ENCODE data around the gene MBP. TPM values are rescaled to one million over a fixed set of nuclear protein-coding genes. Genes with fewer than 3 reads are reported as not detected.
A peak's percentile ranks its signal among the peaks of the same experiment; 100 is the strongest.
"Not testable (repeated sequence)": the region's sequence is repeated elsewhere in the genome, so short reads cannot be mapped to it uniquely, and the experiment has no call there.

MBP gene
- total RNA-seq, 2 experiments from 2014 or later: 47.0 to 65.7 TPM

DNA sequence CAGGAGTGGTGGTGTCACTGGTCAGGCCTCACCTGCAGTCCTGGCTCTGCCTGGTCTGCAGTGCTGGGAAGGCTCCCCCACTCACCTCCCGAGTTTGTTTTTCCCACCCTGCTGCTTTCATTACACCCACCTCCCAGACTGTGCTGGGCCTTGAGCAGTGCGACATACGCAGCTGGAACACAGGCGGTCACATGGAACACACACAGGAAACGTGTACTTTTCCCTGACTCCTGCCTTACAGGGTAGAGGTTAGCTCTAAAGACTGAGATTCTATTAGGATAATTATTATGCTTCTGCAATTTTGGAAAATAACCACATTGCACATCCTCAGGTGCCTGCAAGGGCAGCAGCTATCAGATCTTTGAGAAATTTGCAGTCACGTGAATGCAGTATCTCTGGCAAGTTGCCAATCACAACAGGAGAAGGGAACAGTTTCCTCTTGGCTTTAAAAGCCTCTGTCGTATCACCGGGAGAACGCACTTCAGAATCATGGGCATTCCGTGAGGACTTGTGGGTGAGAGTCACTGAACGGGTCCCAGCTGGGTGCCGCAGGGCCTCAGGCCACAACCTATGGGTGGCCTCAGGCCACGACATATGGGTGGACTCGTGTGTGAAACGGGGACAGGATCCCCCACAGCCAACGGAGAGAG is 173.8 kb downstream of the MBP start:
- peaks cover 63% of the 10 kb centered on the region for H3K36me3 Mint-ChIP-seq (ENCODE audit: low read depth)
- no peak for ATAC-seq
- DNase-seq: no peak
- peaks cover 16% of the 10 kb centered on the region for H3K4me1 Mint-ChIP-seq
- no peak overlapping the region for H3K27ac Mint-ChIP-seq
- H3K9me3 Mint-ChIP-seq (ENCODE audit: low read depth): peaks cover 2% of the 10 kb centered on the region
- no peaks in the 10 kb centered on the region for H3K27me3 Mint-ChIP-seq
- ChIA-PET POLR2A (interaction anchor here (0.6 kb wide), 1 partner anchor 334 kb away, joined by 4 read pairs; no protein-coding TSS in a partner anchor), CTCF (interaction anchor here (1.7 kb wide), 1 partner anchor 13 kb away, joined by 6 read pairs; no protein-coding TSS in a partner anchor)
- intact Hi-C loops (cut with DNase I, micrococcal nuclease): no loop called here
- no peak overlapping the region for H3K4me3 Mint-ChIP-seq

DNA sequence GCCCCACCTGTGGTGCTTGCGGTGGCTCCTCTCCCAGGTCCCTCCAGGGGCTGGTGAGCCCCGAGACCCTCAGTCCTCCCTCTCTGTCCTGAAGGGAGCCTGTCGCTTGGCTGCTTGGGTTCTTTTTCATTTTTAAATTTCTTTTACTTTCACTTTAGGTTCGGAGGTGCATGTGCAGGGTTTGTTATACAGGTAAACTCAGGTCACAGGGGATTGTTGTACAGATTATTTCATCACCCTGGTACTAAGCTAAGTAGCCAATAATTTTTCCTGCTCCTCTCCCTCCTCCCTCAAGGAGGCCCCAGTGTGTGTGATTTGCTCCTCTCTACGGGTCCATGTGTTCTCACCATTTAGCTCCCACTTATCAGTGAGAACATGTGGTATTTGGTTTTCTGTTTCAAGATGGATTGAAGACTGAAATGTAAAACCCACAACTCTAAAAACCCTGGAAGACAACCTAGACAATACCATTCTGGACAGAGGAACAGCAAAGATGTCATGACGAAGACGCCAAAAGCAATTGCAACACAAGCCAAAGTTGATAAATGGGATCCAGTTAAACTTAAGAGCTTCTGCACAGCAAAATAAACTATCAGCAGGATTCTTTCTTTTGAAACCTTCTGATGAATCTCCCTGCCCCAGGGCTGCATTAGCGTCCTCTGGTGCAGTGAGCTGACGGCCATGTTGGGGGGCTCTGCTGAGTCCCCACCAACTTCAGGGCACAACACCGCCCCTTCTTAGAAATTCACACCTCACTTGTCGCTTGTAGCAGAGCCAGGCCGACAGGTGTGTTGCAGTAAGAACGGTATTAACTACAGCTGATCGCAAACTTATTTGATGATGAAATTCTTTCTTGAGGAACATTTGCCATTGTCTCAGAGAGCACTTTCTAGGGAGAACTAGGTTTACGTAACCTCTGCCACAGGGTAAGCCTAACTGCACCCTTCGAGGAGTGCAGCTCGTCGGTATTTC is 174.9 kb downstream of the MBP start:
- H3K9me3 Mint-ChIP-seq (ENCODE audit: low read depth): peaks cover 2% of the 10 kb centered on the region
- POLR2A ChIA-PET: no interaction called here
- peaks cover 5% of the 10 kb centered on the region for H3K4me1 Mint-ChIP-seq
- DNase-seq (no peak), ATAC-seq (no peak)
- intact Hi-C loops (cut with DNase I, micrococcal nuclease): no loop called here
- H3K27me3 Mint-ChIP-seq: no peaks in the 10 kb centered on the region
- H3K4me3 Mint-ChIP-seq: no peak overlapping the region
- no peak overlapping the region for H3K27ac Mint-ChIP-seq
- CTCF ChIA-PET: interaction anchor here (1.7 kb wide), 1 partner anchor 14 kb away, joined by 6 read pairs; no protein-coding TSS in a partner anchor
- peaks cover 59% of the 10 kb centered on the region for H3K36me3 Mint-ChIP-seq (ENCODE audit: low read depth)

DNA sequence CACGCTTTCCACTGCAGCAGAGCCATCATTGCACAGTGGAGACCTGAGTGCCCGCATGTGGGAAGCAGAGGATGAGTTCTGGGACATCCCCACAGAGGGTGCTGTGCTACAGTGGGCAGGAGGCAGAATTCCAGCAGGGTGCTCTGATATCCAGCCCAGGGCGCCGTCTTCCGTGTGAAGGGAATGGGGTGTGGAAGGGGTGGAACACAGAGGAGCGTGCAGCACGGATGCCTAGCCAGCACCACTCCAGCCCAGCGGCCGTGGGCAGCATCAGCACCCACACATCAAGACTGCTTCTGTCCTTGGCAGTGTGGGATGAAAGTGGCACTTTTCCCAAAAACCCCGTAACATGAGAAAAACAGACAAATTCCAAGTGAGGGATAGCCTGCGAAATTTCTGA is 175.9 kb downstream of the MBP start:
- H3K27ac Mint-ChIP-seq: no peak overlapping the region
- peaks cover 2% of the 10 kb centered on the region for H3K9me3 Mint-ChIP-seq (ENCODE audit: low read depth)
- intact Hi-C loops (cut with DNase I, micrococcal nuclease): no loop called here
- no peak for DNase-seq
- peaks cover 2% of the 10 kb centered on the region for H3K4me1 Mint-ChIP-seq
- no peak overlapping the region for H3K4me3 Mint-ChIP-seq
- CTCF ChIA-PET: interaction anchor here (0.6 kb wide), 1 partner anchor 84 kb away, joined by 3 read pairs; no protein-coding TSS in a partner anchor
- H3K27me3 Mint-ChIP-seq: no peaks in the 10 kb centered on the region
- POLR2A ChIA-PET: no interaction called here
- no peak for ATAC-seq
- H3K36me3 Mint-ChIP-seq (ENCODE audit: low read depth): peaks cover 52% of the 10 kb centered on the region

DNA sequence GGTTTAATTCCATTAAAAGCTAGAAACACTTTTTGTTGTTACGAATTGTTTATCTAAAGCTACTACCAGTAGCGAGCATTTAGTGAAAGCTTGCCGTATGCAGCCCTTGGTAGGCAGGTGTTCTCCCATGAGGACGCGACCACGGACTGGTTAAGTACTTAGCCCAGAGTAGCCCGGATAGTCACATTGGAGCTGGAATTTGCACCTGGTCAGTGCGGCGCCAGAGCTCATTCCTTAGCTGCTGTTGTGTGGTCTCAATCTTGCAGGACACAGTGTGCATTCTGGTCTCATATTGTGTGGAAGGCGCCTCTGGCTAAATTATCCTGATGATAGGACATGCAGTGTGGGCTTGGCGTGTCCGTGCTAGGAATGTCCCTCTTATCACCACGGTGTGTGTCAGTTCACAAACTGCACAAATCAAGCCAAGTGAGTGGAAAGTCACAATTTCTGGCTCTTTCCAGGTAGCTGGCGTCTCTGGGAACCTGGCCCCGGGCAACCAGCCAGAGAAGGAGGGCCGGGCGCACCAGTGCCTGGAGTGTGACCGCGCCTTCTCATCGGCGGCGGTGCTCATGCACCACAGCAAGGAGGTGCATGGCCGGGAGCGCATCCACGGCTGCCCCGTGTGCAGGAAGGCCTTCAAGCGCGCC is 176.9 kb downstream of the MBP start:
- Mint-ChIP-seq H3K27ac (no peak overlapping the region), H3K4me1 (peaks cover 9% of the 10 kb centered on the region), H3K4me3 (no peak overlapping the region), H3K9me3 (ENCODE audit: low read depth) (no peaks in the 10 kb centered on the region), H3K27me3 (no peaks in the 10 kb centered on the region), H3K36me3 (ENCODE audit: low read depth) (peaks cover 53% of the 10 kb centered on the region)
- ATAC-seq (no peak), DNase-seq (no peak)
- ChIA-PET POLR2A (no interaction called here), CTCF (no interaction called here)
- intact Hi-C loops (cut with DNase I, micrococcal nuclease): no loop called here

DNA sequence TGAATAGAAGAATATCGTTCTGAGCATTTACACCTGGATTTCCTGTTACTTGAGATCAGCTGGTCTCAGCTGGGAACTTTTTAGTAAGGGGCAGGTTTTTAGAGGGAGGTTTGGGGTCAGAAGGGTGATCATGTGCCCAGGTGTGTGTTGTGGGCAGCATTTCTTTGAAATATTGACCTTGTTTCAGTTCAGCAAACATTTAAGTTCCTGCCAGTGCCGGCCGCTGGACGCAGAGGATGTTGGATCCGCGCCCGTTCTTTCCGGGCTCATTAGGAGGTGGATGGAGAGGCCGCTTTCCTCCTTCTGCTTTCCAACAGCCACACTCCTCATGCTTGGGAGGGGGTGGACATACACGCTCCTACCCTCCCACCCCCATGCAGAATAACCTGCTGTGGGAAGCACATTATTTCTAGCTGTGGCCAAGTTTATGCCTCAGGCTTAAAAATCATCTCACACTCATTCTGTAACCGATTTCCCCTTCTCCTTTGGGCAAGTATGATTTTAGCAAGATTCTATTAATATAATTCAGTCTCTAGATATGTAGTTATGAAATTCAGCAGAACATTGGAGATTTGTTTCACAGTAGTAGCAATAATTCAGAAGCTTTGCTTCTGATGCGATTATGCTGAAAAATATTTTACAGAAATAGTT is 178.9 kb downstream of the MBP start:
- DNase-seq (no peak), ATAC-seq (no peak)
- no peak overlapping the region for H3K4me3 Mint-ChIP-seq

DNA sequence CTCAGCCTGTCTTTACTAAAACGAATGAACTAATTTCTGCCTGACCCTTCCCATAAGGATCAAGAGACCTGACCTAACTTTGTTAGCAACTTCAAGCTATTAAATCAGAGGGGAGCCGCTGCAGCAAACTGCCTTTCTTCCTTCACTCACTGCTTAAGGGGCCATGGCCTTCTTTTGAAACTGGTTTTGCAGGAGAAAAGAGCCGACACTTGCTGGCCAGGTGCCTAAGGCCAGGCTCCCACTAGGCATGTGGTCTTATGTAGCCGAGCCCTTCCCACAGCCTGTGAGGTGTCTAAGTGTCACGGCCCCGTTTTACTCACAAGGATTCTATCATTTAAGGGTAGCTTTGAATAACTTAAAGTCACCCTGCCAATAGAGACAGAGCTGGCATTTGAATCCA is 179.4 kb downstream of the MBP start:
- Mint-ChIP-seq H3K27ac (no peak overlapping the region), H3K9me3 (ENCODE audit: low read depth) (no peaks in the 10 kb centered on the region), H3K4me1 (peaks cover 17% of the 10 kb centered on the region), H3K36me3 (ENCODE audit: low read depth) (peaks cover 51% of the 10 kb centered on the region), H3K27me3 (no peaks in the 10 kb centered on the region), H3K4me3 (no peak overlapping the region)
- POLR2A ChIA-PET: no interaction called here
- intact Hi-C loops (cut with DNase I, micrococcal nuclease): no loop called here
- ATAC-seq (no peak), DNase-seq (no peak)
- CTCF ChIA-PET: no interaction called here

More for the DNA sequence above, 178.9 kb downstream of the MBP start:
- CTCF ChIA-PET: no interaction called here
- H3K27ac Mint-ChIP-seq: no peak overlapping the region
- intact Hi-C loops (cut with DNase I, micrococcal nuclease): no loop called here
- POLR2A ChIA-PET: no interaction called here
- H3K27me3 Mint-ChIP-seq: no peaks in the 10 kb centered on the region
- peaks cover 47% of the 10 kb centered on the region for H3K36me3 Mint-ChIP-seq (ENCODE audit: low read depth)
- H3K9me3 Mint-ChIP-seq (ENCODE audit: low read depth): no peaks in the 10 kb centered on the region
- H3K4me1 Mint-ChIP-seq: peaks cover 12% of the 10 kb centered on the region

DNA sequence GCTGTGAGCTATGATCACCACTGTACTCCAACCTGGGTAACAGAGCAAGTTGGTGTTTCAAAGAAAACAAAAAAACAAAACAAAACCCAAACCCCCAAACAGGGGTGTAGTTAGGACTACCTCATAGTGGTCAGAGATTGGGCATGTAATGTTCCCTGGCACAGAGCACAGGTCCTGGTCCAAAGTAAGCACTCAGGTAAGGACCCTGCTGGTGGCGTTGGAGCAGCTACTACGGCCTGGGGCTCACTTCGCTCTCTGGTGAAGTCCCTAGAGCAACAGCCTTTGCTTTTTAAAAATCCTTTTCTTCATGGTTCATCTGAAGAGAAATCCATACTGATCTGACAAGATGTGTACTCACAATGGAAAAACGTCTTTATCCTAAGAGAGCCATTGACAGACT is 179.8 kb downstream of the MBP start:
- H3K27me3 Mint-ChIP-seq: no peaks in the 10 kb centered on the region
- H3K27ac Mint-ChIP-seq: no peak overlapping the region
- intact Hi-C loops (cut with DNase I, micrococcal nuclease): no loop called here
- peaks cover 53% of the 10 kb centered on the region for H3K36me3 Mint-ChIP-seq (ENCODE audit: low read depth)
- H3K4me3 Mint-ChIP-seq: no peak overlapping the region
- ATAC-seq (no peak), DNase-seq (no peak)
- CTCF ChIA-PET: no interaction called here
- peaks cover 21% of the 10 kb centered on the region for H3K4me1 Mint-ChIP-seq
- POLR2A ChIA-PET: no interaction called here
- H3K9me3 Mint-ChIP-seq (ENCODE audit: low read depth): no peaks in the 10 kb centered on the region

DNA sequence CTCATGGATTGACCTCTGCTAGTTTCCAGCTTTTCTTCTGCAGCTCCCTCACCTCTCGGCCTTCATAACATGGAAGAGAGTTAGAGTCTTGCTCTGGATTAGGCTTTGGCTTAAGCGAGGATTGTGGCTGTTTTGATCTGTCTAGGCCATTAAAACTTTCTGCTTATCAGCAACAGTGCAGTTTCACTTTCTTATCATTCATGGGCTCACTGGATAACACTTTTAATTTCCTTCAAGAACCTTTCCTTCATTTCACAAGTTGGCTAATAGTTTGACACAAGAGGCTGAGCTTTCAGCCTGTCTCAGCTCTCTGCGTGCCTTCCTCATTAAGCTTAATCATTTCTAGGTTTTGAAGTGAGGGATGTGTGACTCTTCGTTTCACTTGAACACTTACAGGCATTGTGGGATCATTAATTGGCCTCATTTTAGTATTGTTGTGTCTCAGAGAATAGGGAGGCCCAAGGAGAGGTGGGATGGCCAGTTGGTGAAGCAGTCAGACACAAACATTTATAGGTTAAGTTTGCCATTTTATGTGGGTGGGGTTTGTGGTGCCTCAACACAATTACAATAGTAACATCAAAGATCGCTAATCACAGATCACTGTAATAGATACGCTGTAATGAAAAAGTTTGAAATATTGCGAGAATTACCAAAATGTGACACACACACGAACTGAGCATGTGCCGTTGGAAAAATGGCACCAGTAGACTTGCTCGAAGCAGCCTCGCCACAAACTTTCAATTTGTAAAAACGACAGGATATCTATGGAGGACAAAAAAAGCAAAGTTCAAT is 180.9 kb downstream of the MBP start:
- Mint-ChIP-seq H3K4me1 (peaks cover 29% of the 10 kb centered on the region), H3K27ac (peak overlapping the region; percentile 55), H3K36me3 (ENCODE audit: low read depth) (peaks cover 51% of the 10 kb centered on the region), H3K4me3 (no peak overlapping the region), H3K27me3 (no peaks in the 10 kb centered on the region), H3K9me3 (ENCODE audit: low read depth) (no peaks in the 10 kb centered on the region)
- intact Hi-C loops (cut with DNase I, micrococcal nuclease): no loop called here
- peak; percentile 71 for ATAC-seq
- DNase-seq: no peak
- CTCF ChIA-PET: no interaction called here
- POLR2A ChIA-PET: no interaction called here

DNA sequence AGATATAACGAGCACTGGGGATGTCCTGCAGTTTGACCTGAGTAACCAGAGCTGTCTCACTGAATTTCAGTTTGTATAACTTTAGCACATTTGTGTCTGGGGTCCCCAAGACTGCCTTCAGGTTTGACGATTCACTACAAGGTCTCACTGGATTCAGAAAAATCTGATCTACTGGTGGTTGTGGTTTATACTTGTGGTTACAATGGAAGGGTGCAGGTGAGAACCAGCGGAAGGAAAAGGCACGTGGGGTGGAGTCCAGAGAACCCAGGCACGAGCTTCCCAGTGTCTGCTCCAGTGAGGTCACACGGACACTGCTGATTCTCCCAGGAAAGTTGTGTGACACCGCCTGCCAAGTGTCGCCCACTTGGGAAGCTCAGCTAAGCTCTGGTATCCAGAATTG is 184.2 kb downstream of the MBP start:
- POLR2A ChIA-PET: no interaction called here
- Mint-ChIP-seq H3K4me3 (no peak overlapping the region), H3K27ac (no peak overlapping the region), H3K9me3 (ENCODE audit: low read depth) (peaks cover 9% of the 10 kb centered on the region), H3K27me3 (no peaks in the 10 kb centered on the region), H3K4me1 (peaks cover 29% of the 10 kb centered on the region), H3K36me3 (ENCODE audit: low read depth) (peaks cover 66% of the 10 kb centered on the region)
- intact Hi-C loops (cut with DNase I, micrococcal nuclease): no loop called here
- CTCF ChIA-PET: interaction anchor here (0.6 to 1.3 kb wide), 4 partner anchors 23 to 145 kb away, joined by 3 to 6 read pairs (median 4); no protein-coding TSS in a partner anchor
- no peak for ATAC-seq
- DNase-seq: no peak

DNA sequence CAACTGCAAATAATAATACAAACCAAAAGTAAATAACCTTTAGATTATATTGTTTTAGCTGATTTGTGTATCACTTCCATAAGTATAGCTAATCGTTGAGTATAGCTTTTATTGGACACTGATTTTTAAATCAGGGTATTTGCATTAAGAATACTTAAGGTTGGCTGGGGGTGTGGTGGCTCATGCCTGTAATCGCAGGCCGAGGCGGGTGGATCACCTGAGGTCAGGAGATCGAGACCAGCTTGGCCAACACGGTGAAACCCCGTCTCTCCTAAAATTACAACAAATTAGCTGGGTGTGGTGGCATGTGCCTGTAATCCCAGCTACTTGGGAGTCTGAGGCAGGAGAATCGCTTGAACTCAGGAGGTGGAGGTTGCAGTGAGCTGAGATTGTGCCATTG is 188.2 kb downstream of the MBP start:
- POLR2A ChIA-PET; H3K27me3 Mint-ChIP-seq; intact Hi-C loops (cut with DNase I, micrococcal nuclease); H3K4me3 Mint-ChIP-seq; H3K27ac Mint-ChIP-seq; ATAC-seq; H3K9me3 Mint-ChIP-seq (ENCODE audit: low read depth); DNase-seq: not testable (repeated sequence)
- H3K36me3 Mint-ChIP-seq (ENCODE audit: low read depth): peaks cover 47% of the 10 kb centered on the region
- peaks cover 18% of the 10 kb centered on the region for H3K4me1 Mint-ChIP-seq
- CTCF ChIA-PET: interaction anchor here (0.6 to 1.4 kb wide), 4 partner anchors 21 to 772 kb away, joined by 3 to 4 read pairs (median 4); no protein-coding TSS in a partner anchor

All from activated CD4-positive, alpha-beta T cell treated with anti-CD3 and anti-CD28 coated beads for 36 hours (primary cell).